Activated naive CD8-positive, alpha-beta T cell treated with anti-CD3 and anti-CD28 coated beads, Interleukin-2, amount 50 U/mL, for 24 hours (primary cell): Measurements from ENCODE around the gene GAB2.
A peak's percentile ranks its signal among the peaks of the same experiment; 100 is the strongest.

Source experiments
- ATAC-seq: fragments of 150-1000 bp; cut with Tn5 transposase; one replicate; pipeline ENCODE4 v1.10.0; 2021
- DNase-seq: peaks from one replicate; pipeline ENCODE4 v3.0.0; 2021
- H3K27ac Mint-ChIP-seq: one replicate; pipeline ENCODE4 v1.8.0; 2021; ENCODE audit warnings: mild to moderate bottlenecking, mixed read lengths
- H3K27me3 Mint-ChIP-seq: one replicate; pipeline ENCODE4 v1.8.0; 2021; ENCODE audit warnings: mixed read lengths
- H3K36me3 Mint-ChIP-seq: one replicate; pipeline ENCODE4 v1.8.0; 2021; ENCODE audit warnings: low read depth, mixed read lengths
- H3K4me1 Mint-ChIP-seq: one replicate; pipeline ENCODE4 v1.8.0; 2021; ENCODE audit warnings: mixed read lengths
- H3K4me3 Mint-ChIP-seq: one replicate; pipeline ENCODE4 v1.8.0; 2021; ENCODE audit warnings: mild to moderate bottlenecking, moderate library complexity, mixed read lengths
- H3K9me3 Mint-ChIP-seq: one replicate; pipeline ENCODE4 v1.8.0; 2021; ENCODE audit warnings: mixed read lengths

GAB2 gene

GRCh38 chr11:78419327-78419726 lies 1.7 kb upstream of the GAB2 start:
- no peaks in the 10 kb centered on the region for H3K9me3 Mint-ChIP-seq
- no peak for ATAC-seq
- no peak for DNase-seq
- H3K27me3 Mint-ChIP-seq = peaks cover 33% of the 10 kb centered on the region
- no peaks in the 10 kb centered on the region for H3K36me3 Mint-ChIP-seq
- peak overlapping the region; percentile 75 for H3K4me3 Mint-ChIP-seq
- no peak overlapping the region for H3K27ac Mint-ChIP-seq
- peaks cover 38% of the 10 kb centered on the region for H3K4me1 Mint-ChIP-seq

GRCh38 chr11:78418584-78419211 lies 1.1 kb upstream of the GAB2 start:
- Mint-ChIP-seq H3K9me3 (no peaks in the 10 kb centered on the region), H3K36me3 (no peaks in the 10 kb centered on the region), H3K4me3 (peak overlapping the region; percentile 75), H3K27me3 (peaks cover 33% of the 10 kb centered on the region), H3K4me1 (peaks cover 35% of the 10 kb centered on the region), H3K27ac (peak overlapping the region; percentile 10)
- no peak for DNase-seq
- ATAC-seq = no peak

GRCh38 chr11:78417888-78418583 lies 416 bp upstream of the GAB2 start:
- ATAC-seq (peak; percentile 62), DNase-seq (peak; percentile 76)
- Mint-ChIP-seq H3K4me3 (peak overlapping the region; percentile 75), H3K27ac (no peak overlapping the region), H3K36me3 (no peaks in the 10 kb centered on the region), H3K4me1 (peaks cover 35% of the 10 kb centered on the region), H3K27me3 (peaks cover 33% of the 10 kb centered on the region), H3K9me3 (no peaks in the 10 kb centered on the region)

DNA sequence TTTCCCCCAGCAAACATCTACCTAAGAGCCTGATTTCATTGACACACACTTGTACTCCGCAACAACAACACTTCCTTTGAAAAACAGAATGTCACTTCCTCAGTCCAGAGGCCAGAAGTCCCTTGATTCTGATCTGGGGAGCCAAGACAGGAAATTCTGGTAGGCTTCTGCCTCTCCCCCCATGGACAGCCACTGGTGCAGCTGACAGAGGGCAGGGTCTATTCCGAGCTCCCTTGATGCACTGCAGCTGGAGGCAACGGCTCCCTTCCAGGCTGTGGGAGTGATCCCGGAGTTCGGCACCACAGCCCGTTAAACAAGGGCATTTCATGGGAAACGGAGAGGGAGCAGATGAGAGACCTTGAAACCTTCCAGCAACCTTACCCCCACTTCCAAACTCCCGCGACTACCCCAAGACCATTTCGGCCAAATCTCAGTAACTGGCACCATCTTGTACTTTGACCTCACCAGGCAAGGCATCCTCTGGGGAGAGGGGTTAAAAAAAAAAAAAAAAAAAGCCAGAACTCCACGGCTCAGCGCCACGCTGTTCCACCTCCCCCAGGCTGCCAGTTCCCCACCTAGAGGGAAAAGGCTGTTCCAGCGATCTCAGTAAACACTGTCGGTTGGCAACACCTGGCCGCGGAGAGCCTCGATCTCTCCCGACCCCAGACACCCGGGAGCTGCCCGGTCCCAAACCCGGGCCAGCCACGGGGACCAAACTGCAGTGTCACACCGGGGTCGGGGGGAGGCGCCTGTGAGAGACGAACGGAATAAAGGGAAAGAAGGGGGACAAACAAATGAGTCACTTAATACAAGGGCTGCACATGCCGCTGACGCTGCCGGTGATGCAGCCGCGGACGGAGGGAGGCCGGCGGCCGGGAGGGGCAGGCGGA lies 1.1 kb downstream of the GAB2 start:
- H3K4me3 Mint-ChIP-seq = peak overlapping the region; percentile 83
- ATAC-seq (peak; percentile 61), DNase-seq (peak; percentile 77)
- H3K4me1 Mint-ChIP-seq = peaks cover 35% of the 10 kb centered on the region
- H3K9me3 Mint-ChIP-seq = no peaks in the 10 kb centered on the region
- H3K27ac Mint-ChIP-seq = peak overlapping the region; percentile 73
- H3K27me3 Mint-ChIP-seq = peaks cover 33% of the 10 kb centered on the region
- no peaks in the 10 kb centered on the region for H3K36me3 Mint-ChIP-seq

GRCh38 chr11:78415338-78415737 lies 2.3 kb downstream of the GAB2 start:
- no peaks in the 10 kb centered on the region for H3K9me3 Mint-ChIP-seq
- H3K27ac Mint-ChIP-seq = no peak overlapping the region
- ATAC-seq = no peak
- DNase-seq = no peak
- peaks cover 26% of the 10 kb centered on the region for H3K4me1 Mint-ChIP-seq
- H3K4me3 Mint-ChIP-seq = no peak overlapping the region
- no peaks in the 10 kb centered on the region for H3K36me3 Mint-ChIP-seq
- peaks cover 32% of the 10 kb centered on the region for H3K27me3 Mint-ChIP-seq

DNA sequence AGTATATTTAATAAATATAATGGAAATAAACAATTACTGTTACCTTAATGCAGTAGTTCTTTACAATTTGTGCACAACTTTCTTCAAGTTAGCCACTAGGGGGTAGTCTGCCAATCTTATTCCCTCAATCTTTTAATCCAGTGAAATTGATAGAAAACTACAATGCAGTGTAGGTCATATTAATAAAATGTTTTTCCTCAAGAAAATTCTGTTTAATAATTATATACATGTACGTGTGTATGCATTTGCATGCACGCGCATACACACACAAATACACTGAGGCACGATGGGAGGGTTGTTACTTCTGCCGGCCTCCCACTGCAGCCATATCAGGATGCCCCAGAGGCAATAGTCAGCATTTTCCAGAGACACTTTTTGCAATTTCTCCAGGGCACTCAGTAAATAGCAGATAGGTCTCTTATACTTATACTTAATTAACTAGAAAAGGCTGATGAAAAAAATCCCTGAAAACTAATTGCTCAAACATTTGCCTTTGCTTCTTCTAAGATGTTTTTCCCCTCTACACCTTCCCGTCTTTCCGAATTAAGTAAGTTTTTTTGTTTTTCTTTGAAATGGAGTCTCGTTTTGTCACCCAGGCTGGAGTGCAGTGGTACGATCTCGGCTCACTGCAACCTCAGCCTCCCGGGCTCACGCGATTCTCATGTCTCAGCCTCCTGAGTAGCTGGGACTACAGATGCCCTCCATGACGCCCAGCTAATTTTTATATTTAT lies 3.1 kb downstream of the GAB2 start:
- Mint-ChIP-seq H3K4me3 (no peak overlapping the region), H3K9me3 (peaks cover 4% of the 10 kb centered on the region)

DNA sequence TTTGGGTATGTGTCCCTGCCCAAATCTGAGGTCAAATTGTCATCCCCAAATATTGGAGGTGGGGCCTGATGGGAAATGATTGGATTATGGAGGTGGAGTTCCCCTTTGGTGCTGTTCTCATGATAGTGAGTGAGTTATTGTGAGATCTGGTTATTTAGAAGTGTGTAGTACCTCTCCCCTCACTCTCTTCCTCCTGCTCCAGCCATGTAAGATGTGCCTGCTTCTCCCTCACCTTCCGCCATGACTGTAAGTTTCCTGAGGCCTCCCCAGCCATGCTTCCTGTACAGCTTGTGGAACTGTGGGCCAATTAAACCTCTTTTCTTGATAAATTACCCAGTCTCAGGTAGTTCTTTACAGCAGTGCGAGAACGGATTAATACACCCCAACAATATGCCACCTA lies 9.0 kb downstream of the GAB2 start:
- ATAC-seq (no peak), DNase-seq (no peak)
- Mint-ChIP-seq H3K27ac (no peak overlapping the region), H3K27me3 (peaks cover 4% of the 10 kb centered on the region), H3K9me3 (peaks cover 4% of the 10 kb centered on the region), H3K36me3 (peaks cover 5% of the 10 kb centered on the region), H3K4me3 (no peak overlapping the region), H3K4me1 (peaks cover 4% of the 10 kb centered on the region)

More for the DNA sequence above, 3.1 kb downstream of the GAB2 start:
- H3K27ac Mint-ChIP-seq = no peak overlapping the region
- H3K36me3 Mint-ChIP-seq = peaks cover 3% of the 10 kb centered on the region
- DNase-seq (no peak), ATAC-seq (no peak)
- H3K27me3 Mint-ChIP-seq = peaks cover 26% of the 10 kb centered on the region
- peaks cover 21% of the 10 kb centered on the region for H3K4me1 Mint-ChIP-seq

- H3K36me3 Mint-ChIP-seq = peaks cover 5% of the 10 kb centered on the region
- H3K27ac Mint-ChIP-seq = no peak overlapping the region
- DNase-seq (no peak), ATAC-seq (no peak)
- H3K4me3 Mint-ChIP-seq = no peak overlapping the region
- peaks cover 4% of the 10 kb centered on the region for H3K27me3 Mint-ChIP-seq
- peaks cover 4% of the 10 kb centered on the region for H3K9me3 Mint-ChIP-seq
- H3K4me1 Mint-ChIP-seq = peaks cover 4% of the 10 kb centered on the region
These were observed 10.9 kb downstream of the GAB2 start for GRCh38 chr11:78406568-78407196.

- no peak for ATAC-seq
- no peak for DNase-seq
- H3K4me1 Mint-ChIP-seq = peaks cover 4% of the 10 kb centered on the region
- no peak overlapping the region for H3K4me3 Mint-ChIP-seq
- H3K27me3 Mint-ChIP-seq = peaks cover 4% of the 10 kb centered on the region
- H3K36me3 Mint-ChIP-seq = peaks cover 5% of the 10 kb centered on the region
- peaks cover 4% of the 10 kb centered on the region for H3K9me3 Mint-ChIP-seq
- no peak overlapping the region for H3K27ac Mint-ChIP-seq
These were observed 11.8 kb downstream of the GAB2 start for GRCh38 chr11:78405805-78406204.

DNA sequence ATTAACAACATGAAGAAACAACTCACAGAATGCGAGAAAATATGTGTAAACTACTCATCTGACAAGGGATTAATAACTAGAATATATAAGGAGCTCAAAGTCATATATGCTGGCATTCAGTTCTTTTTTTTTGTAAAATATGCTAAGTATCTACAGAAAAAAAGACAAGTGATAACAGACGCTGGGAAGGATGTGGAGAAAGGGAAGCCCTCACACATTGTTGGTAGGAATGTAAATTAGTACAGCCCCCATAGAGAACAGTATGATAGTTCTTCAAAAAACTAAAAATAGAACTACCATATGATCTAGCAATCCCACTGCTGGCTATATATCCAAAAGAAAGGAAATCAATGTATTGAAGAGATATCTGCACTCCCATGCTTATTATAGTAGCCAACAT lies 13.8 kb downstream of the GAB2 start:
- Mint-ChIP-seq H3K36me3 (peaks cover 2% of the 10 kb centered on the region), H3K9me3 (no peaks in the 10 kb centered on the region), H3K4me3 (no peak overlapping the region), H3K27ac (no peak overlapping the region), H3K27me3 (peaks cover 4% of the 10 kb centered on the region), H3K4me1 (peaks cover 4% of the 10 kb centered on the region)
- no peak for ATAC-seq
- no peak for DNase-seq

GRCh38 chr11:78402847-78403246 lies 14.8 kb downstream of the GAB2 start:
- Mint-ChIP-seq H3K4me3 (no peak overlapping the region), H3K27ac (no peak overlapping the region), H3K4me1 (peaks cover 3% of the 10 kb centered on the region), H3K27me3 (peaks cover 4% of the 10 kb centered on the region), H3K36me3 (no peaks in the 10 kb centered on the region), H3K9me3 (no peaks in the 10 kb centered on the region)
- DNase-seq (no peak), ATAC-seq (no peak)

- no peaks in the 10 kb centered on the region for H3K27me3 Mint-ChIP-seq
- peaks cover 3% of the 10 kb centered on the region for H3K4me1 Mint-ChIP-seq
- H3K4me3 Mint-ChIP-seq = no peak overlapping the region
- no peaks in the 10 kb centered on the region for H3K36me3 Mint-ChIP-seq
- ATAC-seq (no peak), DNase-seq (no peak)
- no peak overlapping the region for H3K27ac Mint-ChIP-seq
- no peaks in the 10 kb centered on the region for H3K9me3 Mint-ChIP-seq
These were observed 16.9 kb downstream of the GAB2 start for GRCh38 chr11:78400702-78401101.

DNA sequence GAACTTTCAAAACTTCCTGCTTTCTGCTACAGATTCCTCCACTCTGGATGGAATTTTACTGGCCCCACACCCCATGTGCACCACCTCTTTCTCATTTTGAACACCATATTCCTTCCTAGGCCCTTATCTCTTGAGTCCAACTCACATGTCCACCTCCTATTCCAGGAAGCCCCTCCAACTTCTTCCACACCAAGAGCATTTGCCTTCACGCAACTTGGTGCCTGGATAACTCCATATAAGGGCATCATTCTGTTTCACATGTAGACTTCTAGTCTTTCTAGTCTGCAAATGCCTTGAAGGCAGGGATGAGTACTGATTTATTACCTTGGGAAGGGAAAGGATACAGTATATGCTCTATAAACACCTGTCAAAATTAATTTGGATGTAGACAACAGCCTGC lies 17.5 kb downstream of the GAB2 start:
- DNase-seq (no peak), ATAC-seq (no peak)
- H3K4me3 Mint-ChIP-seq = no peak overlapping the region
- H3K9me3 Mint-ChIP-seq = no peaks in the 10 kb centered on the region
- no peaks in the 10 kb centered on the region for H3K36me3 Mint-ChIP-seq
- no peak overlapping the region for H3K27ac Mint-ChIP-seq
- H3K27me3 Mint-ChIP-seq = no peaks in the 10 kb centered on the region
- peaks cover 3% of the 10 kb centered on the region for H3K4me1 Mint-ChIP-seq

DNA sequence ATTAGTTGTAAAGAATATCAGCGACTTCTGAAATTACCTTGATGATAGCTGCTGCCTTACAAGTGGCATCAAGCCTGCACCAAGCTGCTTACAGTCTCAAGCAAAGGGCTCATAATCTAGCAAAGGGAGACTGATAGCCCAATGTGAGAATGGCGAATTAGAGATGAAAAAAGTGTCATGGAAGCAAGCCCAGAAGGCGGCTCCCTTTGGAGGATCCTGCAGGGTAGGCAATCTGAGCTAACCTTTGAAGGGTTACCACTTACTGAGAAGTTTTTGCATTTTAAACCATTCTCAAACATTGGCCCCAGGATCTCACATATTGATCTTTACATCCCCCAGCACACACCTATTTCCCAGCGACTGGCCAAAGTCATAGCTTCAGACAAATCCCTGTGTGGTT lies 18.5 kb downstream of the GAB2 start:
- Mint-ChIP-seq H3K4me1 (peaks cover 3% of the 10 kb centered on the region), H3K36me3 (no peaks in the 10 kb centered on the region), H3K4me3 (no peak overlapping the region), H3K27me3 (no peaks in the 10 kb centered on the region), H3K27ac (no peak overlapping the region), H3K9me3 (no peaks in the 10 kb centered on the region)
- DNase-seq = no peak
- no peak for ATAC-seq
